Mesendoderm (in vitro differentiated cells): Measurements from ENCODE around the gene EPHA3.

ENCODE experiments used
- DNase-seq: peaks from one replicate; pipeline ENCODE4 v3.0.0; 2013
- H2AK5ac ChIP-seq: 2 replicates; pipeline ENCODE4 v1.6.1; 2013; ENCODE audit warnings: low read length, inconsistent platforms
- H2BK120ac ChIP-seq: 2 replicates; pipeline ENCODE4 v1.6.1; 2013; ENCODE audit warnings: low read depth, mild to moderate bottlenecking, low read length, moderate library complexity, mixed read lengths
- H2BK15ac ChIP-seq: replicated peaks from 2 replicates; pipeline ENCODE4 v1.6.1; 2013; ENCODE audit warnings: low read depth, mild to moderate bottlenecking, moderate library complexity
- H2BK5ac ChIP-seq: 2 replicates; pipeline ENCODE4 v1.6.1; 2013; ENCODE audit warnings: low read length, inconsistent platforms
- H3K18ac ChIP-seq: 2 replicates; pipeline ENCODE4 v1.6.1; 2013; ENCODE audit warnings: mild to moderate bottlenecking, low read length, mixed read lengths
- H3K23ac ChIP-seq: one replicate; pipeline ENCODE4 v1.6.1; 2013; ENCODE audit warnings: low read length
- H3K27ac ChIP-seq: 2 replicates; pipeline ENCODE4 v1.5.1; 2013; ENCODE audit warnings: low read depth, mild to moderate bottlenecking, inconsistent platforms, low read length, moderate library complexity
- H3K27me3 ChIP-seq: 2 replicates; pipeline ENCODE4 v1.6.1; 2013; ENCODE audit warnings: low read length, control low read depth, mild to moderate bottlenecking, inconsistent platforms; ENCODE audit not compliant: insufficient read depth, poor library complexity
- H3K36me3 ChIP-seq: 2 replicates; pipeline ENCODE4 v1.6.1; 2013; ENCODE audit warnings: low read length, inconsistent platforms; ENCODE audit not compliant: control insufficient read depth, insufficient read depth
- H3K4ac ChIP-seq: one replicate; pipeline ENCODE4 v1.6.1; 2013; ENCODE audit warnings: low read depth, mild to moderate bottlenecking, low read length, moderate library complexity
- H3K4me1 ChIP-seq: 2 replicates; pipeline ENCODE4 v1.6.1; 2013; ENCODE audit warnings: low read depth, low read length, inconsistent platforms; ENCODE audit not compliant: control insufficient read depth
- H3K4me2 ChIP-seq: 2 replicates; pipeline ENCODE4 v1.6.1; 2013; ENCODE audit warnings: low read length
- H3K4me3 ChIP-seq: 2 replicates; pipeline ENCODE4 v1.5.1; 2013; ENCODE audit warnings: mild to moderate bottlenecking, low read length
- H3K56ac ChIP-seq: one replicate; pipeline ENCODE4 v1.6.1; 2013; ENCODE audit warnings: low read length
- H3K79me1 ChIP-seq: 2 replicates; pipeline ENCODE4 v1.6.1; 2013; ENCODE audit warnings: low read length, inconsistent platforms
- H3K79me2 ChIP-seq: 2 replicates; pipeline ENCODE4 v1.6.1; 2013; ENCODE audit warnings: mild to moderate bottlenecking, low read length; ENCODE audit not compliant: control insufficient read depth, insufficient read depth
- H3K9ac ChIP-seq: 2 replicates; pipeline ENCODE4 v1.6.1; 2013; ENCODE audit warnings: low read length, inconsistent platforms
- H4K5ac ChIP-seq: one replicate; pipeline ENCODE4 v1.6.1; 2013; ENCODE audit warnings: low read length
- H4K8ac ChIP-seq: one replicate; pipeline ENCODE4 v1.6.1; 2013; ENCODE audit warnings: low read depth, mild to moderate bottlenecking, control low read depth, low read length, moderate library complexity
- WGBS: extraction: QIAGEN DNeasy Blood & Tissue Kit; methylation state at CpG from one replicate; pipeline ENCODE4 v1.1.7; 2013; ENCODE audit warnings: low lambda C conversion rate, missing lambda C conversion rate; ENCODE audit not compliant: insufficient coverage; ENCODE audit errors: extremely low coverage; 5-methylcytosine and 5-hydroxymethylcytosine counted together

EPHA3 gene

GRCh38 chr3:89217148-89217685 lies 109.8 kb downstream of the EPHA3 start:
- Histone ChIP-seq H2BK5ac (no peak overlapping the region), H3K27ac (no peak overlapping the region), H3K36me3 (no peaks in the 10 kb centered on the region), H3K4me3 (no peak overlapping the region), H2AK5ac (no peak overlapping the region), H4K8ac (no peak overlapping the region), H3K4ac (no peak overlapping the region), H3K18ac (no peak overlapping the region), H3K27me3 (no peaks in the 10 kb centered on the region), H2BK120ac (no peak overlapping the region), H3K4me2 (no peak overlapping the region), H3K9ac (no peak overlapping the region), H4K5ac (no peak overlapping the region), H3K79me1 (no peaks in the 10 kb centered on the region), H3K23ac (no peak overlapping the region), H3K79me2 (no peaks in the 10 kb centered on the region), H3K56ac (no peak overlapping the region), H3K4me1 (no peaks in the 10 kb centered on the region), H2BK15ac (no peak overlapping the region)
- WGBS = 100% methylated on average over 1 of the region's 6 CpGs
- no peak for DNase-seq

- no peak overlapping the region for H3K4me2 ChIP-seq
- no peak overlapping the region for H3K27ac ChIP-seq
- H2BK5ac ChIP-seq = no peak overlapping the region
- H3K4me1 ChIP-seq = no peaks in the 10 kb centered on the region
- no peak overlapping the region for H4K5ac ChIP-seq
- H3K79me1 ChIP-seq = no peaks in the 10 kb centered on the region
- no peak overlapping the region for H3K9ac ChIP-seq
- no peaks in the 10 kb centered on the region for H3K36me3 ChIP-seq
- H3K23ac ChIP-seq = no peak overlapping the region
- H3K18ac ChIP-seq = no peak overlapping the region
- no peak for DNase-seq
- H3K56ac ChIP-seq = no peak overlapping the region
- H3K4ac ChIP-seq = no peak overlapping the region
- H3K4me3 ChIP-seq = no peak overlapping the region
- WGBS = no CpG with 5 or more reads among the region's 1 CpG
- H3K27me3 ChIP-seq = no peaks in the 10 kb centered on the region
- no peak overlapping the region for H4K8ac ChIP-seq
- no peak overlapping the region for H2BK15ac ChIP-seq
- H2AK5ac ChIP-seq = no peak overlapping the region
- no peaks in the 10 kb centered on the region for H3K79me2 ChIP-seq
- H2BK120ac ChIP-seq = no peak overlapping the region
Measured at GRCh38 chr3:89221924-89222323, 114.5 kb downstream of the EPHA3 start.

DNA sequence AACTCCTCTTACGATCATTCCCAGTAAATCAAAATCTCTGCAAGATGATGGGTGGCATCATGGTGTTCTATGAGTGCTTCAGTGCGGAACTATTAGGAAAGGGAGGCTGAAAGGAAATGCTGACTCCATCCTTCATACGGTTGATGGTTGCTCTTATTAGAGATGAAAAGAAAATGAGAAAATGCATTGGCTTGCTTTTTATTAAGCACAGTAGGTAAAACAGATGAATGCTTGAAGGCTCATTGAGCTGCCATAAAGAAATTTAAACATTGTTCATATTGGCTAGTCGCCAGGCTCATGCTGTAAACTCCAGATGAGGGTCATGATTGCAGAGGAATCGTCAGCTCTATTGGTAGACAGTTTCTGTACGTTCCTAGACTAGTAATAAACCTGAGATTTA lies 115.8 kb downstream of the EPHA3 start:
- Histone ChIP-seq H4K8ac (no peak overlapping the region), H3K4me3 (no peak overlapping the region), H3K23ac (no peak overlapping the region), H3K18ac (no peak overlapping the region), H2BK120ac (no peak overlapping the region), H4K5ac (no peak overlapping the region), H3K4me2 (no peak overlapping the region), H3K79me1 (no peaks in the 10 kb centered on the region), H3K27me3 (no peaks in the 10 kb centered on the region), H3K4me1 (no peaks in the 10 kb centered on the region), H3K9ac (no peak overlapping the region), H3K27ac (no peak overlapping the region), H3K56ac (no peak overlapping the region), H2AK5ac (no peak overlapping the region), H2BK5ac (no peak overlapping the region), H3K79me2 (no peaks in the 10 kb centered on the region), H2BK15ac (no peak overlapping the region), H3K4ac (no peak overlapping the region), H3K36me3 (no peaks in the 10 kb centered on the region)
- WGBS = 100% methylated on average over 1 of the region's 6 CpGs
- DNase-seq = no peak

DNA sequence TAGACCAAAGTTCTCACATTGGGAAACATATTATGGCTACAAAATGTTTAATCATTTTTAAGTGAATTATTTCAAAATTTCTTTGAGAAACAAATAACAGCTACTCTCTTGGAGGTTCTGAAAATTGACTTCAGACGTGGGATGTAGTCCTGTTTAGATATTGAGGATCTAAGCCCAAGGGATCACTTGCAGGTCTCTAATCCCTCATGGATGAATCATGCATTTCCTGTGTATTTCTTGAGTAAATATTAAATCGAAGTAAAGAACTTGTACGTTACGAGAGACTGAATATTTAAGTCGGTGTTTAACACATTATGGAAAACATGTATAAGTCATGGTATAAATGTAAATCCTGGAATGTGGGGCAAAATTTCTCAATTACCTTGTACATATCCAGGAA lies 119.8 kb downstream of the EPHA3 start:
- no peak for DNase-seq
- Histone ChIP-seq H3K4me2 (no peak overlapping the region), H2BK5ac (no peak overlapping the region), H3K56ac (no peak overlapping the region), H2BK15ac (no peak overlapping the region), H3K36me3 (no peaks in the 10 kb centered on the region), H3K4me3 (no peak overlapping the region), H3K27ac (no peak overlapping the region), H4K8ac (no peak overlapping the region), H3K27me3 (no peaks in the 10 kb centered on the region), H3K79me1 (no peaks in the 10 kb centered on the region), H3K4me1 (no peaks in the 10 kb centered on the region), H3K4ac (no peak overlapping the region), H3K23ac (no peak overlapping the region), H2AK5ac (no peak overlapping the region), H3K18ac (no peak overlapping the region), H4K5ac (no peak overlapping the region), H3K79me2 (no peaks in the 10 kb centered on the region), H3K9ac (no peak overlapping the region), H2BK120ac (no peak overlapping the region)
- WGBS = no CpG with 5 or more reads among the region's 5 CpGs

DNA sequence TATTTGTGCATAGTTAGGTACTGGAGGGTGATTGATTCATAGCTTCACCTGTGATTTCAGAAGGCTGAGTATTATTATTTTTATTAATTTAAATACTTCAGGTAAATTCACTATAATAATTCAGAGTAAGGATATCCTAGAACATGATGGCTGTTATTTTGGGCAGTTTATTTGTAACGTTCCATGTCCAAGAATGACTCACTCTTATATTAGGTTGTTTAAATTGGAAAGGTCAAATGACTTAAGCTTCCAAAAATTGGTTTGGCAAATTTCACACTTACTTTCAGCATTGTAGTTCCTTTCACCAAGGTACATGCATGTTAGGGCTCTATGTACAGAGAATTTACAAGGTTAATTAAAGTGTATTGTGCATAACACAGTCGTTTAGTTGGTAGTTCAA lies 120.2 kb downstream of the EPHA3 start:
- Histone ChIP-seq H3K23ac (no peak overlapping the region), H3K79me2 (no peaks in the 10 kb centered on the region), H3K4me3 (no peak overlapping the region), H2AK5ac (no peak overlapping the region), H4K8ac (no peak overlapping the region), H3K36me3 (no peaks in the 10 kb centered on the region), H3K79me1 (no peaks in the 10 kb centered on the region), H3K27ac (no peak overlapping the region), H2BK5ac (no peak overlapping the region), H3K9ac (no peak overlapping the region), H3K4me2 (no peak overlapping the region), H3K4me1 (no peaks in the 10 kb centered on the region), H2BK120ac (no peak overlapping the region), H3K4ac (no peak overlapping the region), H3K18ac (no peak overlapping the region), H2BK15ac (no peak overlapping the region), H3K27me3 (no peaks in the 10 kb centered on the region), H4K5ac (no peak overlapping the region), H3K56ac (no peak overlapping the region)
- no CpG with 5 or more reads among the region's 2 CpGs for WGBS
- no peak for DNase-seq

DNA sequence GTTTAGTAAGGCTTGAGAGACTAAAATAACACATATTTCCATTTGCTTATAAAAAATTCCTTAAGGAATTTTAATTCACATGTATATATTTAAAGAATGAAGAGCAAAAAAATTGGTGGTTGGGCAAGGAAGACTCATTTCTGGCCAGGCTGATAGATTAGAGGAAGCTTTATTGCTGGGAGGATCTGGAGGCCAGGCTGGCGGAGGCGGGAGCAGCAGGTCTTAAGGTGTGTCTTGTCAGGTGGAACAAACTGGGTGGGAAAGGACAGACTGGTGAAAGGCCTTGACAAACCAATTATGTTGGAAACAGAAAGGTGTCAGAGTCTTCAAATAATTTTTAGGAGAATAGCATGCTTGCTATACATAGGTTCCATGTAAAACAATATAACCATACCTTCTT lies 124.7 kb downstream of the EPHA3 start:
- no peak overlapping the region for H3K4me2 ChIP-seq
- no peak overlapping the region for H3K27ac ChIP-seq
- H2BK120ac ChIP-seq = no peak overlapping the region
- H3K56ac ChIP-seq = no peak overlapping the region
- no peaks in the 10 kb centered on the region for H3K4me1 ChIP-seq
- H3K36me3 ChIP-seq = no peaks in the 10 kb centered on the region
- no peak for DNase-seq
- H3K4ac ChIP-seq = no peak overlapping the region
- no peak overlapping the region for H3K23ac ChIP-seq
- H3K9ac ChIP-seq = no peak overlapping the region
- H3K79me2 ChIP-seq = no peaks in the 10 kb centered on the region
- WGBS = no CpG with 5 or more reads among the region's 2 CpGs
- H4K5ac ChIP-seq = no peak overlapping the region
- no peak overlapping the region for H2AK5ac ChIP-seq
- H3K27me3 ChIP-seq = no peaks in the 10 kb centered on the region
- no peak overlapping the region for H2BK5ac ChIP-seq
- no peaks in the 10 kb centered on the region for H3K79me1 ChIP-seq
- H4K8ac ChIP-seq = no peak overlapping the region
- H3K18ac ChIP-seq = no peak overlapping the region
- no peak overlapping the region for H3K4me3 ChIP-seq
- no peak overlapping the region for H2BK15ac ChIP-seq
